GM12878 (cell line): Measurements from ENCODE around the gene POC1B. TPM values are rescaled to one million over a fixed set of nuclear protein-coding genes. Genes with fewer than 3 reads are reported as not detected.

Experiments
- ATAC-seq: fragments of 200-7000 bp; cut with Tn5 transposase; 3 replicates; pipeline ENCODE4 v1.9.1; 2020; ENCODE audit warnings: mild to moderate bottlenecking, moderate library complexity
- BruUV-seq: library from RNA; stranded (reverse); fragments of 400-500 nt; replicated peaks from 2 replicates; lab custom pipeline; 2021; lab: Mats Ljungman, UMichigan
- CTCF ChIA-PET: fragments of 300-600 bp; sonication (Branson Sonifier 250); formaldehyde crosslinking; extraction: SDS; loops from one replicate; lab custom pipeline; 2021; ENCODE audit warnings: inconsistent platforms; lab: Yijun Ruan, JAX
- POLR2A ChIA-PET: fragments of 350-600 bp; formaldehyde crosslinking; extraction: SDS; loops from one replicate; lab custom pipeline; 2021; ENCODE audit warnings: inconsistent platforms; lab: Charles Lee
- RAD21 ChIA-PET: fragments of 300-600 bp; sonication (Branson Sonifier 250); formaldehyde crosslinking; loops from one replicate; lab custom pipeline; 2023; ENCODE audit warnings: antibody characterized with exemption; ENCODE audit not compliant: unreplicated experiment; lab: Charles Lee
- SMC1A ChIA-PET: fragments of 300-600 bp; sonication (Branson Sonifier 250); formaldehyde crosslinking; loops from one replicate; lab custom pipeline; 2023; ENCODE audit not compliant: unreplicated experiment, uncharacterized antibody; lab: Charles Lee
- DNase-seq: peaks from one replicate; pipeline ENCODE4 v3.0.0-alpha.2; 2011; ENCODE audit warnings: low read depth, low spot score
- FAIRE-seq: peaks from 3 replicates; lab custom pipeline; 2011; peaks lifted over from hg19 to GRCh38; lab: Jason Lieb, UNC
- H2AFZ ChIP-seq: 2 replicates; pipeline ENCODE4 v1.6.0; 2011; ENCODE audit warnings: low read depth, low read length, control low read depth; ENCODE audit not compliant: control insufficient read depth
- H3K27ac ChIP-seq: 2 replicates; pipeline ENCODE4 v1.5.1; 2011; ENCODE audit warnings: control low read depth; ENCODE audit not compliant: control insufficient read depth, insufficient read depth
- H3K27me3 ChIP-seq, 2 experiments: replicated peaks in 1 of 2; 2 replicates each; pipeline versions ENCODE4 v1.6.0 to v1.6.1; 2011; ENCODE audit warnings: low read length in 1 of 2; ENCODE audit not compliant: control insufficient read depth in 2 of 2, insufficient read depth in 2 of 2
- H3K36me3 ChIP-seq, 2 experiments: 2 replicates each; pipeline ENCODE4 v1.5.1; 2011; ENCODE audit warnings: low read length in 1 of 2; ENCODE audit not compliant: control insufficient read depth in 2 of 2, insufficient read depth in 2 of 2
- H3K4me1 ChIP-seq: 2 replicates; pipeline ENCODE4 v1.6.1; 2011; ENCODE audit warnings: mild to moderate bottlenecking, low read length, moderate library complexity, mixed read lengths; ENCODE audit not compliant: control insufficient read depth, insufficient read depth
- H3K4me2 ChIP-seq: 2 replicates; pipeline ENCODE4 v1.6.0; 2011; ENCODE audit warnings: control low read depth; ENCODE audit not compliant: control insufficient read depth, insufficient read depth
- H3K4me3 ChIP-seq: fragments of 200-600 bp; sonication (generic); 2 replicates; pipeline ENCODE4 v1.5.1; 2016
- H3K79me2 ChIP-seq: 2 replicates; pipeline ENCODE4 v1.6.0; 2011; ENCODE audit warnings: low read length; ENCODE audit not compliant: control insufficient read depth, insufficient read depth
- H3K9ac ChIP-seq: 2 replicates; pipeline ENCODE4 v1.8.0; 2011; ENCODE audit warnings: low read length, control low read depth, mixed read lengths; ENCODE audit not compliant: control insufficient read depth, insufficient read depth
- H3K9me3 ChIP-seq: replicated peaks from 3 replicates; pipeline ENCODE4 v1.5.1; 2011; ENCODE audit warnings: mild to moderate bottlenecking, low read length; ENCODE audit not compliant: control insufficient read depth, insufficient read depth
- H4K20me1 ChIP-seq: 2 replicates; pipeline ENCODE4 v1.6.0; 2011; ENCODE audit not compliant: control insufficient read depth, insufficient read depth
- BACH1 ChIP-seq: fragments of 450-650 bp; IDR thresholded peaks from 2 replicates; pipeline ENCODE4 v1.6.1; 2017; ENCODE audit warnings: mild to moderate bottlenecking, borderline replicate concordance
- ETV6 ChIP-seq, 2 experiments: fragments of 450-650 bp in 1 of 2; IDR thresholded peaks in 1 of 2; conservative IDR thresholded peaks in 1 of 2; 2 replicates each; pipeline ENCODE4 v1.6.1; 2014; ENCODE audit warnings: antibody characterized with exemption in 1 of 2, borderline replicate concordance in 1 of 2, low read depth in 1 of 2, mild to moderate bottlenecking in 1 of 2, moderate library complexity in 1 of 2
- MEF2A ChIP-seq: IDR thresholded peaks from 2 replicates; pipeline ENCODE4 v1.6.1; 2011; ENCODE audit warnings: low read depth, mild to moderate bottlenecking, low read length, moderate library complexity; ENCODE audit not compliant: insufficient read depth
- MYB ChIP-seq: fragments of 150-350 bp; IDR thresholded peaks from 2 replicates; pipeline ENCODE4 v1.6.1; 2014; ENCODE audit warnings: mild to moderate bottlenecking, low read depth, low read length, borderline replicate concordance
- NFYB ChIP-seq: IDR thresholded peaks from 2 replicates; pipeline ENCODE4 v1.6.1; 2011; ENCODE audit warnings: low read depth, mild to moderate bottlenecking, low read length, improper control_type of control experiment, moderate library complexity; ENCODE audit not compliant: insufficient read depth
- POLR2AphosphoS2 ChIP-seq: IDR thresholded peaks from 2 replicates; pipeline ENCODE4 v1.6.1; 2011; ENCODE audit warnings: low read depth, mild to moderate bottlenecking, low read length, improper control_type of control experiment, moderate library complexity
- SIN3A ChIP-seq: IDR thresholded peaks from 2 replicates; pipeline ENCODE4 v1.6.1; 2012; ENCODE audit warnings: low read depth, low read length, improper control_type of control experiment
- WGBS: methylation state at CpG from one replicate; pipeline ENCODE4 v1.1.6; 2016; ENCODE audit warnings: low lambda C conversion rate; ENCODE audit not compliant: insufficient replicate concordance, insufficient coverage; ENCODE audit errors: missing lambda C conversion rate; 5-methylcytosine and 5-hydroxymethylcytosine counted together
- in situ Hi-C: fragments of 300-500 bp; cut with MboI; formaldehyde crosslinking; loops from 9 replicates; pipeline ENCODE4 v1.14.3; 2018; ENCODE audit warnings: mixed read lengths
- intact Hi-C: fragments of 100-400 bp; cut with micrococcal nuclease; formaldehyde crosslinking; loops from one replicate; pipeline ENCODE4 v1.14.2; 2022; ENCODE audit not compliant: unreplicated experiment
- polyA plus RNA-seq, 11 experiments: library from polyadenylated mRNA; depleted of rRNA in 4 of 11; unstranded in 6 of 11; stranded (reverse) in 5 of 11; fragments of >200 nt; fragmentation: Nextera tagmentation in 4 of 11; fragmentation: Illumina TruSeq in 1 of 11; extraction: Ambion mirVana in 4 of 11; extraction: Trizol in 1 of 11; gene quantifications; 1 replicate in 1 of 11; 2 replicates in 10 of 11; pipeline versions ENCODE4 v1.2.1 to v1.2.3, GENCODE V29; 2011 to 2016; ENCODE audit warnings: inconsistent platforms in 2 of 11, missing spikeins in 2 of 11, low read depth in 1 of 11
- total RNA-seq, 4 experiments: library from RNA; depleted of rRNA in 3 of 4; stranded (reverse); fragments of >200 nt in 3 of 4; fragmentation: Illumina TruSeq in 1 of 4; extraction: Trizol in 1 of 4; gene quantifications; 2 replicates each; pipeline versions ENCODE4 v1.2.1 to v1.2.3, GENCODE V29; 2013 to 2021
- TF ChIP-seq, protein P1 (sequence below): IDR thresholded peaks from 2 replicates; pipeline ENCODE4 v1.6.1; 2011; ENCODE audit warnings: mild to moderate bottlenecking, low read depth, low read length, moderate library complexity; ENCODE audit not compliant: insufficient replicate concordance
- TF ChIP-seq, protein P2 (sequence below): fragments of 450-650 bp; formaldehyde crosslinking; IDR thresholded peaks from 2 replicates; pipeline ENCODE4 v1.4.0; 2022; ENCODE audit warnings: mild to moderate bottlenecking, moderate library complexity
- TF ChIP-seq, protein P3 (sequence below): fragments of 450-650 bp; IDR thresholded peaks from 2 replicates; pipeline ENCODE4 v1.6.1; 2016; ENCODE audit warnings: mild to moderate bottlenecking, moderate library complexity, borderline replicate concordance

Gene POC1B
- total and polyA plus RNA-seq, 10 of the 15 experiments (the other 5 are each of a cell fraction or from before 2014, with no cell fraction given) = 4.4 to 17.8 (median 11.3) TPM

DNA sequence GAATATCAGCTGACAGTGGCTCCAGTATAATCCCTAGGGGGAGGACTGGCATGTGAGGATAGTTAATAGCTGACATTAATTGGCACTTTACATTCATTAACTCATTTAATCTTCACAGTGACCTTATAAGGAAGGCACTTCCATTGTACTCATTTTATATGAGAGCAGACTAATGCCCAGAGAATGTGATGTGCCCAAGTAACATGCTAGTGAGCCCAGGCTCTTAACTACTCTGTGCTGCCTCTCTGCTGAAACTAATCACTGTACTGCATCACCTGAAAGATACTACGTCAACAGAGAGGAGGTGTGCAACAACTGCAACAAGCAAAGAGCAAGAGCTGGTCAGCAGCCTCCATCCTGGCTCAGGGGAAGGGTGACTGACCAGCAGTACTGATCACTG is 41.4 kb downstream of the POC1B start:
- H3K4me2 ChIP-seq = no peak overlapping the region
- ATAC-seq (no peak), FAIRE-seq (peak; percentile 7)
- SMC1A ChIA-PET = interaction anchor here (0.6 to 1.2 kb wide), 3 partner anchors 21 to 446 kb away, joined by 3 read pairs; no protein-coding TSS in a partner anchor
- no peaks in the 10 kb centered on the region for H3K4me1 ChIP-seq
- in situ Hi-C loops = no loop called here
- no peak overlapping the region for H3K27ac ChIP-seq
- no peak for TF ChIP-seq BACH1
- no peak for TF ChIP-seq SIN3A
- TF ChIP-seq, protein P1, sequence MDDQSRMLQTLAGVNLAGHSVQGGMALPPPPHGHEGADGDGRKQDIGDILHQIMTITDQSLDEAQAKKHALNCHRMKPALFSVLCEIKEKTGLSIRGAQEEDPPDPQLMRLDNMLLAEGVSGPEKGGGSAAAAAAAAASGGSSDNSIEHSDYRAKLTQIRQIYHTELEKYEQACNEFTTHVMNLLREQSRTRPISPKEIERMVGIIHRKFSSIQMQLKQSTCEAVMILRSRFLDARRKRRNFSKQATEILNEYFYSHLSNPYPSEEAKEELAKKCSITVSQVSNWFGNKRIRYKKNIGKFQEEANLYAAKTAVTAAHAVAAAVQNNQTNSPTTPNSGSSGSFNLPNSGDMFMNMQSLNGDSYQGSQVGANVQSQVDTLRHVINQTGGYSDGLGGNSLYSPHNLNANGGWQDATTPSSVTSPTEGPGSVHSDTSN = no peak
- no peak for TF ChIP-seq NFYB
- TF ChIP-seq MEF2A = no peak
- TF ChIP-seq, protein P2, sequence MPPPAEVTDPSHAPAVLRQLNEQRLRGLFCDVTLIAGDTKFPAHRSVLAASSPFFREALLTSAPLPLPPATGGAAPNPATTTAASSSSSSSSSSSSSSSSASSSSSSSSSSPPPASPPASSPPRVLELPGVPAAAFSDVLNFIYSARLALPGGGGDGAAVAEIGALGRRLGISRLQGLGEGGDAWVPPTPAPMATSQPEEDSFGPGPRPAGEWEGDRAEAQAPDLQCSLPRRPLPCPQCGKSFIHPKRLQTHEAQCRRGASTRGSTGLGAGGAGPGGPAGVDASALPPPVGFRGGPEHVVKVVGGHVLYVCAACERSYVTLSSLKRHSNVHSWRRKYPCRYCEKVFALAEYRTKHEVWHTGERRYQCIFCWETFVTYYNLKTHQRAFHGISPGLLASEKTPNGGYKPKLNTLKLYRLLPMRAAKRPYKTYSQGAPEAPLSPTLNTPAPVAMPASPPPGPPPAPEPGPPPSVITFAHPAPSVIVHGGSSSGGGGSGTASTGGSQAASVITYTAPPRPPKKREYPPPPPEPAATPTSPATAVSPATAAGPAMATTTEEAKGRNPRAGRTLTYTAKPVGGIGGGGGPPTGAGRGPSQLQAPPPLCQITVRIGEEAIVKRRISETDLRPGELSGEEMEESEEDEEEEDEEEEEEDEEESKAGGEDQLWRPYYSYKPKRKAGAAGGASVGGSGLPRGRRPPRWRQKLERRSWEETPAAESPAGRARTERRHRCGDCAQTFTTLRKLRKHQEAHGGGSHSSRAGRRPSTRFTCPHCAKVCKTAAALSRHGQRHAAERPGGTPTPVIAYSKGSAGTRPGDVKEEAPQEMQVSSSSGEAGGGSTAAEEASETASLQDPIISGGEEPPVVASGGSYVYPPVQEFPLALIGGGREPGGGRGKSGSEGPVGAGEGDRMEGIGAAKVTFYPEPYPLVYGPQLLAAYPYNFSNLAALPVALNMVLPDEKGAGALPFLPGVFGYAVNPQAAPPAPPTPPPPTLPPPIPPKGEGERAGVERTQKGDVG (CRISPR knock-in tag) = no peak
- no peak for TF ChIP-seq ETV6 (conservative IDR thresholded peaks at IDR 0.05 in 1 of 2, IDR thresholded peaks at IDR 0.05 in 1 of 2; ENCODE audit: borderline replicate concordance in 1 of 2, low read depth in 1 of 2)
- TF ChIP-seq, protein P3, sequence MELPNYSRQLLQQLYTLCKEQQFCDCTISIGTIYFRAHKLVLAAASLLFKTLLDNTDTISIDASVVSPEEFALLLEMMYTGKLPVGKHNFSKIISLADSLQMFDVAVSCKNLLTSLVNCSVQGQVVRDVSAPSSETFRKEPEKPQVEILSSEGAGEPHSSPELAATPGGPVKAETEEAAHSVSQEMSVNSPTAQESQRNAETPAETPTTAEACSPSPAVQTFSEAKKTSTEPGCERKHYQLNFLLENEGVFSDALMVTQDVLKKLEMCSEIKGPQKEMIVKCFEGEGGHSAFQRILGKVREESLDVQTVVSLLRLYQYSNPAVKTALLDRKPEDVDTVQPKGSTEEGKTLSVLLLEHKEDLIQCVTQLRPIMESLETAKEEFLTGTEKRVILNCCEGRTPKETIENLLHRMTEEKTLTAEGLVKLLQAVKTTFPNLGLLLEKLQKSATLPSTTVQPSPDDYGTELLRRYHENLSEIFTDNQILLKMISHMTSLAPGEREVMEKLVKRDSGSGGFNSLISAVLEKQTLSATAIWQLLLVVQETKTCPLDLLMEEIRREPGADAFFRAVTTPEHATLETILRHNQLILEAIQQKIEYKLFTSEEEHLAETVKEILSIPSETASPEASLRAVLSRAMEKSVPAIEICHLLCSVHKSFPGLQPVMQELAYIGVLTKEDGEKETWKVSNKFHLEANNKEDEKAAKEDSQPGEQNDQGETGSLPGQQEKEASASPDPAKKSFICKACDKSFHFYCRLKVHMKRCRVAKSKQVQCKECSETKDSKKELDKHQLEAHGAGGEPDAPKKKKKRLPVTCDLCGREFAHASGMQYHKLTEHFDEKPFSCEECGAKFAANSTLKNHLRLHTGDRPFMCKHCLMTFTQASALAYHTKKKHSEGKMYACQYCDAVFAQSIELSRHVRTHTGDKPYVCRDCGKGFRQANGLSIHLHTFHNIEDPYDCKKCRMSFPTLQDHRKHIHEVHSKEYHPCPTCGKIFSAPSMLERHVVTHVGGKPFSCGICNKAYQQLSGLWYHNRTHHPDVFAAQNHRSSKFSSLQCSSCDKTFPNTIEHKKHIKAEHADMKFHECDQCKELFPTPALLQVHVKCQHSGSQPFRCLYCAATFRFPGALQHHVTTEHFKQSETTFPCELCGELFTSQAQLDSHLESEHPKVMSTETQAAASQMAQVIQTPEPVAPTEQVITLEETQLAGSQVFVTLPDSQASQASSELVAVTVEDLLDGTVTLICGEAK = no peak
- TF ChIP-seq POLR2AphosphoS2 = no peak
- no peak for TF ChIP-seq MYB
- TF ChIP-seq, all 136 proteins: peak for 0
- no TSS peak for BruUV-seq
- intact Hi-C loops = no loop called here
- Histone ChIP-seq H3K4me3 (no peak overlapping the region), H4K20me1 (no peaks in the 10 kb centered on the region), H3K27me3 (no peaks in the 10 kb centered on the region), H2AFZ (no peak overlapping the region), H3K79me2 (no peaks in the 10 kb centered on the region), H3K9ac (no peak overlapping the region), H3K36me3 (no peaks in the 10 kb centered on the region), H3K9me3 (no peaks in the 10 kb centered on the region)
- no peak for DNase-seq
- 90% methylated on average over 1 of the region's 1 CpG for WGBS
- CTCF ChIA-PET = interaction anchor here (0.9 to 1.4 kb wide), 2 partner anchors 9 to 42 kb away, joined by 3 to 4 read pairs; no protein-coding TSS in a partner anchor
- POLR2A ChIA-PET = no interaction called here
- RAD21 ChIA-PET = no interaction called here
